ENCODE results near the gene ATL1. TPM values are rescaled to one million over a fixed set of nuclear protein-coding genes. Genes with fewer than 3 reads are reported as not detected.
A peak's percentile ranks its signal among the peaks of the same experiment; 100 is the strongest.
"Not testable (repeated sequence)": the region's sequence is repeated elsewhere in the genome, so short reads cannot be mapped to it uniquely, and the experiment has no call there.

Gene ATL1
- total RNA-seq, 2 experiments from 2014 or later, result 1.4 to 1.5 TPM

DNA sequence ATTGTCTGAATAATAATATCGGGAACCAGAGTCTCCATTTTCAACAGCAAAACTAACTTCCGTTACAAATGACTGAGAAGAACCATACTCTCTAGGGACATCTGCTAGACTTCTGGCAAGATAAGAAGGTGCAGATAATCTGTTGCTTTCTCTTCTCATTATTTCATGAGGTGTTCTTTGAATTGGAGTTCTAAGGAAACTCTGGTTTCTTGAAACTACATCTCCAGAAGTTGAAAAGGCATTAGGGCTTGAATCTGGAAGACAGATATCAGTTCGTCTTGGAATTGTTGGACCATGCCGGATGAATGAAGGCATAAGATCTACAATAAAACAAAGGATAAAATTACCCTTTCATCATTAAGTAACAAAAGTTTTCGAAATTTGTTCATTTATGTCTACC, 105.4 kb downstream of the ATL1 start:
- DNase-seq; H3K27me3 Mint-ChIP-seq (ENCODE audit: low read depth); POLR2A ChIA-PET; H3K9me3 Mint-ChIP-seq (ENCODE audit: insufficient read depth); H3K36me3 Mint-ChIP-seq (ENCODE audit: low read depth); H3K4me3 Mint-ChIP-seq; ATAC-seq; H3K27ac Mint-ChIP-seq: not testable (repeated sequence)
- CTCF ChIA-PET, result interaction anchor here (1.0 to 1.7 kb wide), 3 partner anchors 108 to 195 kb away, joined by 3 to 7 read pairs (median 5); no protein-coding TSS in a partner anchor
- H3K4me1 Mint-ChIP-seq (ENCODE audit: low read depth), result peaks cover 12% of the 10 kb centered on the region

GRCh38 chr14:50666772-50667683, 107.1 kb downstream of the ATL1 start:
- Mint-ChIP-seq H3K9me3 (ENCODE audit: insufficient read depth) (no peaks in the 10 kb centered on the region), H3K27me3 (ENCODE audit: low read depth) (peaks cover 2% of the 10 kb centered on the region), H3K4me1 (ENCODE audit: low read depth) (peaks cover 12% of the 10 kb centered on the region), H3K27ac (peak overlapping the region; percentile 20), H3K36me3 (ENCODE audit: low read depth) (no peaks in the 10 kb centered on the region), H3K4me3 (no peak overlapping the region)
- CTCF ChIA-PET, result interaction anchor here (0.7 to 1.7 kb wide), 4 partner anchors 15 to 193 kb away, joined by 3 to 7 read pairs (median 4); no protein-coding TSS in a partner anchor
- POLR2A ChIA-PET, result no interaction called here
- DNase-seq (peak; percentile 36), ATAC-seq (peak; percentile 10)

DNA sequence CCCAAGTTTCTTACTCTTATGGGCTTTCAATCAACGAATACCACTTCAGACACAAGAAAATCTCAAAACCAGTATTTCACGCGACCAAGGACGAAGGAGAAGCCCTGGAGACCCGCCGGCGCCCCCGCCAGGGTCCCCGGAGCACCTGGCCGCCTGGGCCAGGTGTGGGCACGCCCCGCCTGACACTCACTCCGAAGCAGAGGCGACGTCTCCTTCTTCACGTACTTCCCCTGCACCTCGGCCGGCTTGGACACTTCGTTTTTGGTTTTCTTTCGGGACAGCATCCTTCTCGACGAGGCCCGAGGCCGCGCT, 107.7 kb downstream of the ATL1 start:
- H3K9me3 Mint-ChIP-seq (ENCODE audit: insufficient read depth), result no peaks in the 10 kb centered on the region
- DNase-seq, result peak; percentile 40
- POLR2A ChIA-PET, result interaction anchor here (1.0 kb wide), 1 partner anchor 59 kb away, joined by 3 read pairs; no protein-coding TSS in a partner anchor
- CTCF ChIA-PET, result no interaction called here
- peaks cover 12% of the 10 kb centered on the region for H3K4me1 Mint-ChIP-seq (ENCODE audit: low read depth)
- H3K36me3 Mint-ChIP-seq (ENCODE audit: low read depth), result no peaks in the 10 kb centered on the region
- peak; percentile 55 for ATAC-seq
- peaks cover 2% of the 10 kb centered on the region for H3K27me3 Mint-ChIP-seq (ENCODE audit: low read depth)
- H3K27ac Mint-ChIP-seq, result peak overlapping the region; percentile 21
- H3K4me3 Mint-ChIP-seq, result no peak overlapping the region

DNA sequence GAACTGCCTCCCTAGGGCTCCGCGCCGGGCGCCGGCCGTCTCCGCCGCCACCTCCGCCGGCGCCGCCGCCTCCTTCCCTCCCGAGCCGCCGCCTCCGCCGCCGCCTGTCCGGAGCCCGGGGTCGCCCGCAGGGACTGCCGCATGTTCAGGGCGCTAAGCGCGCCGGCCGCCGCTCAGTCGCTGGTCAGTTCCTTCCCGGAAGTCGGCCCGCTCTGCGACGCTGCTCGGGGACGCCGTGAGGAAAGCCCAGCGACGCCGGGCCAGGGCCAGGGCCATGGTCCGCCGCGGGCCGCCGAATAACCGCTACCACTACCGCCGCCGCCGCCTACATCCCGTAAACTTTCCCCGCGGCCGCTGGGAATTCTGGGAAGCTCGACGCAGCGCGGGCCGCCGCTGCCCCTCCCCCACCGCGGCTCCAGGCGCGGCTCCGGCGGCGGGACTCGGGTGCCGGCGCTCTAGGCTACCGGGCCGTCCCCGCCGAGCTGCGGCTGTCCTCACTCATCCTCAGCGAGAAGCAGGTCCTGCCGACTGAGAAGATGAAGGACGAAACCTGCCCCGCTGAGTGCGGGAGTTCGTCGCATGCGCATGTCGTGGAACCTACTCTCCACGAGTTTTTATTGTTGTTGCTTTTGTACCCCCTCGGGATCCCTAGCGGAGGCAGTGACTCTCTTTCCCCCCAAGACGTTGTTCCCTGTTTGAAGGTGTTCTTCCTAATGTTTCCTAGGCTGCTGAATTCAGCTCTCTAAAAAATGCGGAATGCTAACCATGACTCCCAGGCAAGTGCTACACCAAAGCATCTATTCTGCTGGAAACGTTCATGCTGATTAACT, 108.3 kb downstream of the ATL1 start, which contains the start of gene SAV1:
Gene SAV1 (minus strand): TSS at position 311 of the 830 bp plus-strand sequence. CDS start 339 bp downstream, outside the sequence.
- ATAC-seq, result peak; percentile 81
- Mint-ChIP-seq H3K9me3 (ENCODE audit: insufficient read depth) (no peaks in the 10 kb centered on the region), H3K27ac (peak within 1 kb of the TSS; percentile 21), H3K4me1 (ENCODE audit: low read depth) (peaks cover 12% of the 10 kb centered on the region), H3K27me3 (ENCODE audit: low read depth) (peaks cover 2% of the 10 kb centered on the region), H3K4me3 (no peak within 1 kb of the TSS), H3K36me3 (ENCODE audit: low read depth) (no peaks in the 10 kb centered on the region)
- DNase-seq, result peak; percentile 53
- ChIA-PET POLR2A (interaction anchor here (1.0 kb wide), 1 partner anchor 59 kb away, joined by 3 read pairs; no protein-coding TSS in a partner anchor), CTCF (interaction anchor here (0.8 kb wide), 1 partner anchor 192 kb away, joined by 3 read pairs; no protein-coding TSS in a partner anchor)

- no peak for ATAC-seq
- Mint-ChIP-seq H3K4me1 (ENCODE audit: low read depth) (peaks cover 12% of the 10 kb centered on the region), H3K27me3 (ENCODE audit: low read depth) (peaks cover 2% of the 10 kb centered on the region), H3K9me3 (ENCODE audit: insufficient read depth) (no peaks in the 10 kb centered on the region), H3K27ac (no peak overlapping the region), H3K36me3 (ENCODE audit: low read depth) (no peaks in the 10 kb centered on the region), H3K4me3 (no peak overlapping the region)
- ChIA-PET POLR2A (interaction anchor here (1.0 kb wide), 1 partner anchor 58 kb away, joined by 3 read pairs; no protein-coding TSS in a partner anchor), CTCF (interaction anchor here (0.8 kb wide), 1 partner anchor 191 kb away, joined by 3 read pairs; no protein-coding TSS in a partner anchor)
- no peak for DNase-seq
Measured at GRCh38 chr14:50668826-50669143, 108.8 kb downstream of the ATL1 start.

DNA sequence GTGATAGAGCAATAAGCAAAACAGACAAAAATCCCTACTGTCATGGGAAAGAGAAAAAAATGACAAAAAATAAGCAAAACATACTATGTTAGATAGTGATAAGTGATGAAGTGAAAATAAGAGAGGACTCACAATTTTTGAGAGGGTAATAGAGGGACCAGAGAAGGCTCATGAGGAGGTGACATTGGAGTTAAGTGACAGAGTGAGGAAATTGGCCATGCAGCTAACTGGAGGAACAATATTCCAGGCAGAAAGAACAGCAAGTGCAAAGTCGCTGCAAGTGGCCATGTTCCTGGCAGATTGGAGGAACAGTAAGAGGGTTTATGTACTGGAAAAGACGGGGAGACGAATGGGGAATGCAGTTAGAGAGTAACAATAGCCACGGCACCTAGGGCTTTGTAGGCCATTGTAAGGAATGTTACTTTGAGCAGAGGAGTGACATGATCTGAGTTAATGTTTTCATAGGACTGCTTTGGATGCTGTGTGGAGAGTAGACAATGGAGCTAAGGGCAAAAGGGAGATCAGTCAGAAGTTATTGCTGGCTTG, 109.6 kb downstream of the ATL1 start:
- CTCF ChIA-PET, result no interaction called here
- no peaks in the 10 kb centered on the region for H3K9me3 Mint-ChIP-seq (ENCODE audit: insufficient read depth)
- POLR2A ChIA-PET, result interaction anchor here (0.6 kb wide), 1 partner anchor 672 kb away, joined by 3 read pairs; no protein-coding TSS in a partner anchor
- DNase-seq (no peak), ATAC-seq (no peak)
- H3K4me3 Mint-ChIP-seq, result no peak overlapping the region
- H3K36me3 Mint-ChIP-seq (ENCODE audit: low read depth), result no peaks in the 10 kb centered on the region
- no peak overlapping the region for H3K27ac Mint-ChIP-seq
- peaks cover 2% of the 10 kb centered on the region for H3K27me3 Mint-ChIP-seq (ENCODE audit: low read depth)
- H3K4me1 Mint-ChIP-seq (ENCODE audit: low read depth), result peaks cover 12% of the 10 kb centered on the region

DNA sequence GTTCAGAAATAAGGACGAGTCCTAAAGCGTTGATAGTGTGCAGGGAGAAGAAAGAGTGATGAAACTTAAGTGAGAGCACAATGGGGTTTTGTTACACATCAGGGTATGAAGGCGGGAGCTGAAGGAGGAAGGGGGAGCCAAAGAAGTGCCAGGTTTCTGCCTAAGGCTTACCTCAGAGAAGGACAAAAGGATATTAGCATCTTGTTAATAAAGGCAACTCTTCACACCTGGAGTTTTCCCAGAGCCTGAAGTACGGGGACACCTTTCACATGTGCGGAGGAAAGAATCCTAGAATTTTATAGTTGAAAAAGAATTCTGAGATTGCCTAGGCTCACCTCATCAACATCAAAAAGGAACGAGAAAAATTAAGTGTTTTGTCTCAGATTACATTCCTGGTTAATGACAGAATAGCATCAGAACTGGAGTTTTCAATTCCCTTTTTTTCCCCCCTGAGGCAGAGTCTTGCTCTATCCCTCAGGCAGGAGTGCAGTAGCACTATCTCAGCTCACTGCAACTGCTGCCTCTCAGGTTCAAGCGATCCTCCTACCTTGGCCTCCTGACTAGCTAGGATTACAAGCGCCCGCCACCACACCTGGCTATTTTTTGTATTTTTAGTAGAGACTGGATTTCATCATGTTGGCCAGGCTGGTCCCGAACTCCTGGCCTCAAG, 110.4 kb downstream of the ATL1 start:
- no peaks in the 10 kb centered on the region for H3K9me3 Mint-ChIP-seq (ENCODE audit: insufficient read depth)
- no peak for DNase-seq
- no peak overlapping the region for H3K27ac Mint-ChIP-seq
- no peak for ATAC-seq
- CTCF ChIA-PET, result no interaction called here
- no peak overlapping the region for H3K4me3 Mint-ChIP-seq
- peaks cover 12% of the 10 kb centered on the region for H3K4me1 Mint-ChIP-seq (ENCODE audit: low read depth)
- POLR2A ChIA-PET, result interaction anchor here (0.6 kb wide), 1 partner anchor 671 kb away, joined by 3 read pairs; no protein-coding TSS in a partner anchor
- peaks cover 2% of the 10 kb centered on the region for H3K27me3 Mint-ChIP-seq (ENCODE audit: low read depth)
- no peaks in the 10 kb centered on the region for H3K36me3 Mint-ChIP-seq (ENCODE audit: low read depth)

GRCh38 chr14:50670866-50671256, 110.9 kb downstream of the ATL1 start:
- no peak overlapping the region for H3K4me3 Mint-ChIP-seq
- peaks cover 2% of the 10 kb centered on the region for H3K27me3 Mint-ChIP-seq (ENCODE audit: low read depth)
- no peak overlapping the region for H3K27ac Mint-ChIP-seq
- no peaks in the 10 kb centered on the region for H3K9me3 Mint-ChIP-seq (ENCODE audit: insufficient read depth)
- ChIA-PET POLR2A (no interaction called here), CTCF (no interaction called here)
- no peaks in the 10 kb centered on the region for H3K36me3 Mint-ChIP-seq (ENCODE audit: low read depth)
- peaks cover 12% of the 10 kb centered on the region for H3K4me1 Mint-ChIP-seq (ENCODE audit: low read depth)
- DNase-seq (no peak), ATAC-seq (no peak)

GRCh38 chr14:50675597-50675996, 115.7 kb downstream of the ATL1 start:
- POLR2A ChIA-PET, result no interaction called here
- Mint-ChIP-seq H3K27ac (no peak overlapping the region), H3K4me3 (no peak overlapping the region), H3K36me3 (ENCODE audit: low read depth) (no peaks in the 10 kb centered on the region), H3K9me3 (ENCODE audit: insufficient read depth) (no peaks in the 10 kb centered on the region), H3K4me1 (ENCODE audit: low read depth) (peaks cover 8% of the 10 kb centered on the region), H3K27me3 (ENCODE audit: low read depth) (no peaks in the 10 kb centered on the region)
- CTCF ChIA-PET, result no interaction called here
- no peak for DNase-seq
- ATAC-seq, result no peak

GRCh38 chr14:50676814-50677516, 117.0 kb downstream of the ATL1 start:
- POLR2A ChIA-PET, result no interaction called here
- Mint-ChIP-seq H3K27me3 (ENCODE audit: low read depth) (no peaks in the 10 kb centered on the region), H3K27ac (no peak overlapping the region), H3K4me3 (no peak overlapping the region), H3K36me3 (ENCODE audit: low read depth) (no peaks in the 10 kb centered on the region), H3K4me1 (ENCODE audit: low read depth) (peaks cover 8% of the 10 kb centered on the region), H3K9me3 (ENCODE audit: insufficient read depth) (no peaks in the 10 kb centered on the region)
- ATAC-seq (no peak), DNase-seq (no peak)
- CTCF ChIA-PET, result interaction anchor here (1.1 kb wide), 1 partner anchor 9 kb away, joined by 3 read pairs; no protein-coding TSS in a partner anchor

All from activated CD8-positive, alpha-beta T cell treated with anti-CD3 and anti-CD28 coated beads, Interleukin-2, amount 10 ng/mL, durations not matched to agents 7 days and 5 days (primary cell).